H9 (cell line): ENCODE measurements around the gene ZMIZ1. TPM values are rescaled to one million over a fixed set of nuclear protein-coding genes. Genes with fewer than 3 reads are reported as not detected.

Source experiments
- DNase-seq: peaks from one replicate; pipeline ENCODE4 v3.0.0-alpha.2; 2017
- H2AFZ ChIP-seq: one replicate; pipeline ENCODE4 v1.6.1; 2013; ENCODE audit warnings: mild to moderate bottlenecking, low read length, control low read depth, moderate library complexity
- H2AK5ac ChIP-seq: 2 replicates; pipeline ENCODE4 v1.6.1; 2013; ENCODE audit warnings: low read length, control low read depth, mixed read lengths; ENCODE audit not compliant: insufficient read length
- H2BK120ac ChIP-seq: one replicate; pipeline ENCODE4 v1.6.1; 2013; ENCODE audit warnings: low read depth, mild to moderate bottlenecking, low read length, control low read depth, inconsistent platforms; ENCODE audit not compliant: poor library complexity, severe bottlenecking
- H2BK12ac ChIP-seq: 2 replicates; pipeline ENCODE4 v1.6.1; 2013; ENCODE audit warnings: low read length, control low read depth, mixed read lengths, low read depth; ENCODE audit not compliant: insufficient read length
- H2BK15ac ChIP-seq: 2 replicates; pipeline ENCODE4 v1.6.1; 2013; ENCODE audit warnings: low read depth, low read length, control low read depth
- H2BK20ac ChIP-seq: one replicate; pipeline ENCODE4 v1.6.1; 2013; ENCODE audit warnings: low read depth, mild to moderate bottlenecking, low read length, control low read depth, inconsistent platforms; ENCODE audit not compliant: poor library complexity, severe bottlenecking
- H2BK5ac ChIP-seq: 2 replicates; pipeline ENCODE4 v1.6.1; 2013; ENCODE audit warnings: low read length, control low read depth, mixed read lengths; ENCODE audit not compliant: insufficient read length
- H3K14ac ChIP-seq: 2 replicates; pipeline ENCODE4 v1.6.1; 2013; ENCODE audit warnings: low read length, control low read depth; ENCODE audit not compliant: insufficient read depth
- H3K18ac ChIP-seq: 2 replicates; pipeline ENCODE4 v1.6.1; 2013; ENCODE audit warnings: low read depth, mild to moderate bottlenecking, mixed read lengths, low read length, control low read depth; ENCODE audit not compliant: insufficient read length
- H3K23ac ChIP-seq: 2 replicates; pipeline ENCODE4 v1.6.1; 2013; ENCODE audit warnings: low read length, control low read depth, mixed read lengths, low read depth; ENCODE audit not compliant: insufficient read length
- H3K23me2 ChIP-seq: 2 replicates; pipeline ENCODE4 v1.6.1; 2013; ENCODE audit warnings: low read depth, mild to moderate bottlenecking, mixed read lengths, low read length, control low read depth; ENCODE audit not compliant: insufficient read length, poor library complexity, severe bottlenecking
- H3K27ac ChIP-seq: 2 replicates; pipeline ENCODE4 v1.5.1; 2013; ENCODE audit warnings: low read length, control low read depth, mixed read lengths, low read depth; ENCODE audit not compliant: insufficient read length
- H3K27me3 ChIP-seq: 2 replicates; pipeline ENCODE4 v1.6.1; 2013; ENCODE audit warnings: low read length, control low read depth, inconsistent platforms; ENCODE audit not compliant: insufficient read depth
- H3K4ac ChIP-seq: 2 replicates; pipeline ENCODE4 v1.6.1; 2013; ENCODE audit warnings: low read depth, mild to moderate bottlenecking, control low read depth, inconsistent platforms, low read length, moderate library complexity
- H3K4me1 ChIP-seq: 2 replicates; pipeline ENCODE4 v1.6.1; 2013; ENCODE audit warnings: low read length, control low read depth, inconsistent platforms; ENCODE audit not compliant: insufficient read depth
- H3K4me2 ChIP-seq: 2 replicates; pipeline ENCODE4 v1.6.1; 2013; ENCODE audit warnings: low read length, control low read depth, mixed read lengths; ENCODE audit not compliant: insufficient read length, insufficient read depth
- H3K56ac ChIP-seq: 2 replicates; pipeline ENCODE4 v1.6.1; 2013; ENCODE audit warnings: low read depth, mild to moderate bottlenecking, mixed read lengths, low read length, control low read depth; ENCODE audit not compliant: insufficient read length
- H3K79me1 ChIP-seq: 2 replicates; pipeline ENCODE4 v1.6.1; 2013; ENCODE audit warnings: low read depth, mild to moderate bottlenecking, moderate library complexity, low read length, control low read depth, inconsistent platforms; ENCODE audit not compliant: insufficient read depth, poor library complexity, severe bottlenecking
- H3K79me2 ChIP-seq: 2 replicates; pipeline ENCODE4 v1.6.1; 2013; ENCODE audit warnings: low read length, control low read depth, inconsistent platforms; ENCODE audit not compliant: insufficient read depth
- H3K9ac ChIP-seq: 2 replicates; pipeline ENCODE4 v1.6.1; 2013; ENCODE audit warnings: low read length, control low read depth, mixed read lengths; ENCODE audit not compliant: insufficient read length; ENCODE audit errors: extremely low read depth
- H3K9me3 ChIP-seq: one replicate; pipeline ENCODE4 v1.6.1; 2013; ENCODE audit warnings: low read depth, low read length, inconsistent platforms; ENCODE audit not compliant: control insufficient read depth
- H3T11ph ChIP-seq: one replicate; pipeline ENCODE4 v1.6.1; 2013; ENCODE audit warnings: mild to moderate bottlenecking, low read length, control low read depth, inconsistent platforms
- H4K20me1 ChIP-seq: one replicate; pipeline ENCODE4 v1.6.1; 2013; ENCODE audit not compliant: control insufficient read depth, insufficient read length, insufficient read depth
- H4K5ac ChIP-seq: 2 replicates; pipeline ENCODE4 v1.6.1; 2013; ENCODE audit warnings: low read depth, mild to moderate bottlenecking, mixed read lengths, low read length, control low read depth; ENCODE audit not compliant: insufficient read length
- H4K8ac ChIP-seq: replicated peaks from 2 replicates; pipeline ENCODE4 v1.6.1; 2013; ENCODE audit warnings: low read length, control low read depth, mixed read lengths, low read depth; ENCODE audit not compliant: insufficient read length
- H4K91ac ChIP-seq: 2 replicates; pipeline ENCODE4 v1.6.1; 2013; ENCODE audit warnings: low read depth, mild to moderate bottlenecking, moderate library complexity, mixed read lengths, low read length, control low read depth; ENCODE audit not compliant: insufficient read length
- H3K27ac Mint-ChIP-seq, 3 experiments: 2 replicates in 2 of 3; 3 replicates in 1 of 3; pipeline ENCODE4 v1.8.0; 2020 to 2021; ENCODE audit warnings: mixed read lengths in 3 of 3, mild to moderate bottlenecking in 1 of 3, moderate library complexity in 1 of 3
- H3K27me3 Mint-ChIP-seq: 2 replicates; pipeline ENCODE4 v1.8.0; 2021; ENCODE audit warnings: low read depth, mild to moderate bottlenecking, moderate library complexity, mixed read lengths
- H3K36me3 Mint-ChIP-seq, 3 experiments: 2 replicates in 2 of 3; 3 replicates in 1 of 3; pipeline ENCODE4 v1.8.0; 2020 to 2021; ENCODE audit warnings: low read depth in 3 of 3, mixed read lengths in 3 of 3; ENCODE audit not compliant: insufficient read depth in 1 of 3
- H3K4me1 Mint-ChIP-seq, 2 experiments: 2 replicates each; pipeline ENCODE4 v1.8.0; 2020; ENCODE audit warnings: mixed read lengths in 2 of 2
- H3K4me3 Mint-ChIP-seq, 2 experiments: 2 replicates in 1 of 2; 3 replicates in 1 of 2; pipeline ENCODE4 v1.8.0; 2020 to 2021; ENCODE audit warnings: mild to moderate bottlenecking in 2 of 2, mixed read lengths in 2 of 2, moderate library complexity in 1 of 2
- H3K9me3 Mint-ChIP-seq, 2 experiments: 2 replicates in 1 of 2; 3 replicates in 1 of 2; pipeline ENCODE4 v1.8.0; 2020; ENCODE audit warnings: mild to moderate bottlenecking in 2 of 2, mixed read lengths in 2 of 2, moderate library complexity in 1 of 2
- WGBS: extraction: QIAGEN DNeasy Blood & Tissue Kit; methylation state at CpG from one replicate; pipeline ENCODE4 v1.1.7; 2013; ENCODE audit warnings: missing lambda C conversion rate, low lambda C conversion rate, mixed read lengths; ENCODE audit not compliant: insufficient read length; ENCODE audit errors: extremely low coverage; 5-methylcytosine and 5-hydroxymethylcytosine counted together
- total RNA-seq: library from RNA; stranded (reverse); gene quantifications from 2 replicates; pipeline ENCODE4 v1.2.1, GENCODE V29; 2021
- TF ChIP-seq, protein P1 (sequence below): fragments of 200-600 bp; sonication (generic); conservative IDR thresholded peaks from 3 replicates; pipeline ENCODE4 v1.8.0; 2021; ENCODE audit warnings: antibody characterized with exemption, mild to moderate bottlenecking

Gene ZMIZ1
- total RNA-seq, 1 experiment from 2014 or later, result 36.9 TPM

- H3K36me3 Mint-ChIP-seq, result peaks cover 0 to 7% (median 5%) of the 10 kb centered on the region in 3 experiments; a peak in 5 of 7 replicates
- H3K27ac Mint-ChIP-seq, result peak overlapping the region in 1 of 3 experiments; percentile 59; a peak in 1 of 7 replicates
- Histone ChIP-seq H3K27me3 (peaks cover 49% of the 10 kb centered on the region), H3K79me2 (no peaks in the 10 kb centered on the region), H3K27ac (no peak overlapping the region), H4K20me1 (peaks cover 3% of the 10 kb centered on the region), H2BK15ac (no peak overlapping the region), H2BK120ac (no peak overlapping the region), H3K4ac (no peak overlapping the region), H2BK20ac (no peak overlapping the region), H3K4me1 (peaks cover 16% of the 10 kb centered on the region; the same call in 1 of the 2 replicates), H2BK12ac (no peak overlapping the region), H3K9ac (no peak overlapping the region), H4K91ac (no peak overlapping the region), H4K8ac (no peak overlapping the region), H2AK5ac (no peak overlapping the region), H2BK5ac (no peak overlapping the region), H3K14ac (no peak overlapping the region), H3K23me2 (peaks cover 16% of the 10 kb centered on the region), H4K5ac (no peak overlapping the region), H3K23ac (no peak overlapping the region), H3T11ph (no peak overlapping the region), H2AFZ (no peak overlapping the region), H3K79me1 (no peaks in the 10 kb centered on the region), H3K18ac (no peak overlapping the region), H3K4me2 (peak overlapping the region; percentile 58), H3K9me3 (no peaks in the 10 kb centered on the region), H3K56ac (no peak overlapping the region)
- H3K27me3 Mint-ChIP-seq, result peaks cover 76% of the 10 kb centered on the region
- TF ChIP-seq, protein P1, sequence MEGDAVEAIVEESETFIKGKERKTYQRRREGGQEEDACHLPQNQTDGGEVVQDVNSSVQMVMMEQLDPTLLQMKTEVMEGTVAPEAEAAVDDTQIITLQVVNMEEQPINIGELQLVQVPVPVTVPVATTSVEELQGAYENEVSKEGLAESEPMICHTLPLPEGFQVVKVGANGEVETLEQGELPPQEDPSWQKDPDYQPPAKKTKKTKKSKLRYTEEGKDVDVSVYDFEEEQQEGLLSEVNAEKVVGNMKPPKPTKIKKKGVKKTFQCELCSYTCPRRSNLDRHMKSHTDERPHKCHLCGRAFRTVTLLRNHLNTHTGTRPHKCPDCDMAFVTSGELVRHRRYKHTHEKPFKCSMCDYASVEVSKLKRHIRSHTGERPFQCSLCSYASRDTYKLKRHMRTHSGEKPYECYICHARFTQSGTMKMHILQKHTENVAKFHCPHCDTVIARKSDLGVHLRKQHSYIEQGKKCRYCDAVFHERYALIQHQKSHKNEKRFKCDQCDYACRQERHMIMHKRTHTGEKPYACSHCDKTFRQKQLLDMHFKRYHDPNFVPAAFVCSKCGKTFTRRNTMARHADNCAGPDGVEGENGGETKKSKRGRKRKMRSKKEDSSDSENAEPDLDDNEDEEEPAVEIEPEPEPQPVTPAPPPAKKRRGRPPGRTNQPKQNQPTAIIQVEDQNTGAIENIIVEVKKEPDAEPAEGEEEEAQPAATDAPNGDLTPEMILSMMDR, result no peak
- no peaks in the 10 kb centered on the region for H3K9me3 Mint-ChIP-seq
- DNase-seq, result peak; percentile 62
- no CpG with 5 or more reads among the region's 36 CpGs for WGBS
- H3K4me3 Mint-ChIP-seq, result peak overlapping the region; percentile 61 to 75
- H3K4me1 Mint-ChIP-seq, result peaks cover 50 to 55% of the 10 kb centered on the region in 2 experiments
These were observed 173.3 kb downstream of the ZMIZ1 start for GRCh38 chr10:79241990-79242619.
